ENCODE data around the gene CELF4.

CELF4 gene

GRCh38 chr18:37441821-37442220 is 123.8 kb downstream of the CELF4 start:
- DNase-seq (ENCODE audit: low read depth in 2 of 2): no peak

DNA sequence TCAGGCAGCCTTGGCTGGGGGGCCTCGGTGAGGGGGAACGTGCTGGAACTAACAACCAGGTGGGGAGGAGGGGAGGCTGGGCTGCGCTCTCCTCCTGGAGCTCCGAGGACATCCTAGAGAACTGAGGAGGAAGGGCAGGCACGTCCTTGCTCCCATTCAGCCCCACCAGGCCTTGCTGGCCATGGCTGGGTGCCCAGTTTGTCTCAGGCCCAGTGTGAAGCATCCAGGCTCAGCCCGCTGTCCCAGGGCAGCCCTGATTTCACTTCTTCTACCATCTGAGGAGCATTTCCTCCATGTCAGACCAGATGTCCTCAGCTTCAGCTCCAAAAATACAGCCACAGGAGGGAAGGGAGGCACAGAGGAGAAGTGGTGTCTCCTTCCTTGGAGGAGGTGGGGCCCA is 125.4 kb downstream of the CELF4 start:
- no peak for DNase-seq (ENCODE audit: low read depth in 2 of 2)

GRCh38 chr18:37438417-37439180 is 127.0 kb downstream of the CELF4 start:
- DNase-seq (ENCODE audit: low read depth in 2 of 2): no peak

DNA sequence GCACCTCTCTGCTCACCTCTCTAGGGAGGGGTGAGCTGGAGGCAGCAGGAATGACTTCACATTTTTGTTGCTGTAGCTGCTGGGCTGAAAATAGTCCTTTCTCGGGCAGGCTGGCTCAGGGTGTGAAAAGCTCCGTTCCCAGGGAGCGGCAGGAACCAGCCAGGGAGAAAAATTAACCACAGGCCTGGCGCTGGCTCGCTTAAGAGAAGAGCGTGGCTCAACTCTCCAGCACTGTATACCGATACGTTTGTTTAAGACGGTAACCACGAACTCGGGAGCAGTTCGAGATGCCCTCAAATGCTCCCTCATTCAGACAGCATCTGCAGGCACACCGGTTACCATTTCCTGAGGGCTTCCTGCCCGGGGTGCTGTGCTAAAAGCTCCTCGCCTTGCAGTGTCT is 129.6 kb downstream of the CELF4 start:
- no peak for DNase-seq (ENCODE audit: low read depth in 2 of 2)

DNA sequence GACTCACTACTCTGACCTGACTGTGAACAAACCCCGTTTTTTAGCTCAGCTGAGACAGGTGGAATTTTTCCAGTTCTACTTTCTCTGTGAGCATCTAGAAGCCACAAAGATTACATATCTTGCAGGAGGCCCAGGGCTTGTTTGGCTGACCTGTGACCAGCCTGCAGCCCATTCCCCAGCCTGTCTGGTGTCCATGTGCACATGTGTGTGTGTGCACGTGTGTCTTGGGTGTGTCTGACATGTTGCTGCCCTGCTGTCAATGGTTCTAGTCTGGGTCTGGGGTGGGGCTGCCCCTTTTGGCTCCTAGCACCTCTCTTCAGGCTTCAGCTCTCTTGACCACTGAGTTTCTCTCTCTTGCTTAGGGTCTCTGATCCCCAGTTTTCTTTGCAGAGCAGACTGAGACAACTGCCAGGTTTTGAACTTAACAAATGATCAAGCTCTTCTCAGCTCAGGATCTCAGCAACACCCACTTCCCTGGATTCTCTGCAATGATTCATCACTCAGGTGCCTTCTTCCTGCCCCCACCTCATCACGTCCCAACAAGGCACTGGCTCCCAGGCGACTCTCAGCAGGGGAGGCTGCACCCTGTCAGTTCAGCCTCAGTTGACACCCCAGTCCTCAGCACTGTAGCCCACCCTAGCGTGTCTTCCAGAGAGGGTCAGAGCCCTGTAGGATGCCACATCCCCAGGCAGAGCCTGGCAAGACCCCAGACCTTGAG is 130.3 kb downstream of the CELF4 start:
- no peak for DNase-seq (ENCODE audit: low read depth in 2 of 2)

DNA sequence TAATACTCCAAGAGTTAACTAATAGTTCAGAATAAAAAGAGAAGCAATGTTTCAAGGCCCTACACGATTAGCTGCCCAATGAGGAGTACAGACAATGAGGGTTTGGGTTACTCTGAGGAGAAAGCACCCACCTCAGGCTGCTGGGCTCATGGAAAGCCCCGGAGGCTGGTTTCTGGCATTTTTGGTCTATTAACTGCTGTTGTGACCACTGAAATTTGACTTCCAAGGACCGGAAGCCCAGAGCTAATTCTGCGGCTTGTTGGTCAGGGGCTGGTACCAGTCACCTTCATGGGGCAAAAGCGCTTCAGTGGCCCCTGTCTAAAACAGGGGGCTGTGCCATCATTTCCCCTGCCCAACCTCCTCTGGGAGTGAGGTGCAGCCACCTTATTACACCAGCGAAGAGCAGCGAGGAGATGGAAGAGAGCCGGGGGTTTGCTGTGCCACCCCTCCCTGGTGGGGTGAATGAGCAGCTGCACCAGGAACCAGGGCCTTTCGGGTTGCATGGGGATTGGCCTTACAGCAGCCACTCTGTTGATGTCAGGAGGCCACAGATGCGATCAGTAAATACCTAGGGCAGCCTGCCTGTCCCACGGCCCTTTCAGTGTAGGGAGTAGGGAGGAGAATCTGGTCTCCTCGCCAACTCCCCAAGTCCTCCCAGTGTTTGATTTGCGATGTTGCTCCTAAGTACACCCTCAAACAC is 131.3 kb downstream of the CELF4 start:
- DNase-seq (ENCODE audit: low read depth in 2 of 2): no peak

DNA sequence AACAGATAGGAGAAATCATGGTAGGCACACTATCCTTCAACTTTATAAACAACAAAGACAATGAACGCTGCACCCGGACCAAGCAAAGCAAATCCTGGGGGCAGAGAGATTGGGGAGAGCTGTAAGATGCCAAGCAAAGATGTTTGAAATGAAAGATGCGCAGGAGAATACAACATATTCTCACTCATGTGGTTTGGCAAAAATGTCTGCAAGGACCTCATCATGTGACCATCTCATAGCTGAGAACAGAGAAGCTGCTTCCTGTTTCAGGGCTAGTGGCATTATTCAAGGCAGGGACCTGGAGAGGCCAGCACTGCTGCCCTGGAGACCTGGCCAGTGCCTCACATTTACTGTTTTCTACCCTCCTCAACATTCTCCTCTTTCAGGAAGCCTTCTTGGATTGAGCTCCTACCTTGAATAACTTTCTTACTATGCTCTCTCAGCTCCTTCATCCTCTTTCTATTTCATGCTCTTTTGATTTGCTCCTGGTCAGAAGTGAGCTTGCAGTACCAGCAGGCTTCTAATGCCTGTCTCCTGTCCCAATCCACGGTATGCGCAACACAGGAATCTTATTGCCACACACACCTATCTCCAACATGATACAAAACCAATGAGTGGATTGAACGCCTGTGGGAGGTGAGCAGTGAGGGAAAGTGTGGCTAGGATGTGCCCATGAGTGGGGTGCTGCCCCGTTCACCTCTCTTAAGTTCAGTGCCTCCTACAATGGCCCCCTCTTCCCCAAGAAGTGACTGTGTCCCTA is 133.0 kb downstream of the CELF4 start:
- no peak for DNase-seq (ENCODE audit: low read depth in 2 of 2)

- DNase-seq (ENCODE audit: low read depth in 2 of 2): no peak
These were observed 135.1 kb downstream of the CELF4 start for GRCh38 chr18:37430357-37431076.

- DNase-seq (ENCODE audit: low read depth in 2 of 2): no peak
These were observed 135.8 kb downstream of the CELF4 start for GRCh38 chr18:37429791-37430190.

DNA sequence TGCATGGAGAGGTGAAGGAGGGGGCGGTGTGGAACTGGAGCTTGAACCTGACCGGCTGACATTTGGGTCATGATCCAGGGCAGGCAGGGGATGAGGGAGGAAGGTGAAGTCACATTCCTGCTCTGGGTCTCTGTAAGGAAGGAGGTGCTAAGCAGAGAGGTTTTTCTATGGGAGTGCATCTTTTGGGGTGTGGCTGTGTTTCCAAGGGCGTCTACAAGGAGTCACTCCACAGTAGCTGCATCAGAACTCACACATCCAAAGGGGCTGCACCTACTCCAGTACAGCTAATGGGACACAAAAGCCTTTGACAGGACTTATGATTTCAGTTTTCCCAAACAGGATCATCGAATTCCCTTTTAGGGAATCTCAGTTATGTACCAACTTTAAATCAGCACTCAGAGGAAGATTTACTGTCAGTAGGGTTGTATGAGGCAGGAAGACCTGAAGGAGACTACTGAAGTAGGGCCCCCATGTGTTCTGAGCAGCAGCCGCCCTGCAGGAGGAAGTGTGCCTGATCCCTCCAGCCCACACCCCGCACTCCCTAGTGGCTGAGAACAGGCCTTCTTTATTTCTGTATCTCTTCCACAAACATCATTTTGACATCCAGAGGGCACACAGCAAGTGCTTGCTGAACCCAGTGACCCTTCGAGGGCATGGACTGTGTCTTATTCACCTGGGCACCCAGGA is 137.2 kb downstream of the CELF4 start:
- no peak for DNase-seq (ENCODE audit: low read depth in 2 of 2)

- no peak for DNase-seq (ENCODE audit: low read depth in 2 of 2)
These were observed 139.0 kb downstream of the CELF4 start for GRCh38 chr18:37426586-37426985.

- DNase-seq (ENCODE audit: low read depth in 2 of 2): no peak
These were observed 140.4 kb downstream of the CELF4 start for GRCh38 chr18:37425222-37425621.

- no peak for DNase-seq (ENCODE audit: low read depth in 2 of 2)
These were observed 141.1 kb downstream of the CELF4 start for GRCh38 chr18:37424507-37424906.

- no peak for DNase-seq (ENCODE audit: low read depth in 2 of 2)
These were observed 143.0 kb downstream of the CELF4 start for GRCh38 chr18:37422596-37422995.

GRCh38 chr18:37422116-37422515 is 143.5 kb downstream of the CELF4 start:
- DNase-seq (ENCODE audit: low read depth in 2 of 2): no peak

GRCh38 chr18:37421341-37422077 is 144.1 kb downstream of the CELF4 start:
- DNase-seq (ENCODE audit: low read depth in 2 of 2): no peak

GRCh38 chr18:37420315-37420880 is 145.2 kb downstream of the CELF4 start:
- no peak for DNase-seq (ENCODE audit: low read depth in 2 of 2)

- DNase-seq (ENCODE audit: low read depth in 2 of 2): no peak
These were observed 145.7 kb downstream of the CELF4 start for GRCh38 chr18:37419866-37420265.

DNA sequence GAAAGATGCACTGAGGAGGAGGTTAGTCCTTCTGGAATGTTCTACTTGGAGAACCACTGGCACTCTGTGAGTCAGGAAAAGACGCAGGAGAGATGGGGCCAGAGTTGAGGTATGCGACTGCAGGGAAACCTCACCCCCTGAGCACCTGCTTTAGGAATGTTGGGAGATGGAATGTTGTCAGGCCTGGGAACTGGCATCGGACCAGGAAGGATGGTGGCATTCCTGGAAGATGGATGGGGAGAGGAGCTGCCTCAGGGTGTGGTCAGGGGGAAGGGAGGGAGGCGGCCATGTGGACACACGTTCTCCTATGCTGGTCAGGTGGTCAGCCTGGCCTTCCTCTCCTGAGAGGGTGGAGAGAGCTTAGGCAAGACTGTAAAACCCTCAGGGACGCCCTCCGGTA is 146.3 kb downstream of the CELF4 start:
- no peak for DNase-seq (ENCODE audit: low read depth in 2 of 2)

DNA sequence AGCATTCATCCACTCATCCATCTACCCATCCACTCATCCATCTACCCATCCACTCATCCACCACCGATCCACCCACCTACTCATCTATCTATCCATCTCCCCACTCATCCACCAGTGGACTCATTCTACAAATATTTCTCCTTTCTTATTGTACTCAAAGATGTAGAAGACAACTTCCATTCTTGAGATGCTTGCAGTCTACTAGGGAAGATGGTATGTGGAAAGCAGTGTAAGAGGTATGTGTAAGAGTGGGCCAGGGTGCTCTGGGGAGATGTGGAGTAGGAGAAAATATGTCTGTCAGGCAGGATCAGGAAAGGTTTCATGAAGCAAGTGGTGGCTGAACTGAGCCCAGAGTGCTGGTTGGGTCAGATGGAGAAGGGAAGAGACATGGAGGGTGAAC is 150.8 kb downstream of the CELF4 start:
- no peak for DNase-seq (ENCODE audit: low read depth in 2 of 2)
